ENCODE data around the gene ZBTB46.

The ZBTB46 gene

GRCh38 chr20:63702751-63703470, 128.2 kb downstream of the ZBTB46 start:
- no peak overlapping the region for H3K27ac ChIP-seq
- no peak for TF ChIP-seq ZFX (IDR thresholded peaks at IDR 0.05)
- no peak for TF ChIP-seq CTCF (conservative IDR thresholded peaks at IDR 0.05)

- H3K27ac ChIP-seq, result no peak overlapping the region
These were observed 128.9 kb downstream of the ZBTB46 start for GRCh38 chr20:63702036-63702665.

GRCh38 chr20:63701329-63702035, 129.6 kb downstream of the ZBTB46 start:
- TF ChIP-seq CTCF (conservative IDR thresholded peaks at IDR 0.05) (no peak), ZFX (IDR thresholded peaks at IDR 0.05) (no peak)
- H3K27ac ChIP-seq, result no peak overlapping the region

More at GRCh38 chr20:63702036-63702665, 128.9 kb downstream of the ZBTB46 start:
- TF ChIP-seq ZFX (IDR thresholded peaks at IDR 0.05), result no peak
- TF ChIP-seq CTCF (conservative IDR thresholded peaks at IDR 0.05), result no peak

- no peak overlapping the region for H3K27ac ChIP-seq
- TF ChIP-seq ZFX (IDR thresholded peaks at IDR 0.05) (no peak), CTCF (conservative IDR thresholded peaks at IDR 0.05) (no peak)
These were observed 130.1 kb downstream of the ZBTB46 start for GRCh38 chr20:63701051-63701328.

- no peak for TF ChIP-seq CTCF (conservative IDR thresholded peaks at IDR 0.05)
- no peak for TF ChIP-seq ZFX (IDR thresholded peaks at IDR 0.05)
- no peak overlapping the region for H3K27ac ChIP-seq
These were observed 130.6 kb downstream of the ZBTB46 start for GRCh38 chr20:63700199-63701050.

- no peak overlapping the region for H3K27ac ChIP-seq
- TF ChIP-seq CTCF (conservative IDR thresholded peaks at IDR 0.05) (no peak), ZFX (IDR thresholded peaks at IDR 0.05) (no peak)
These were observed 131.4 kb downstream of the ZBTB46 start for GRCh38 chr20:63699466-63700198.

All from C4-2B (cell line).